Gastroesophageal sphincter (tissue), 3 donors: ENCODE data around the gene BPI.

ENCODE experiments used
- CTCF ChIP-seq, 4 experiments: fragments of 200-600 bp in 2 of 4; fragments of 450-650 bp in 2 of 4; sonication (generic) in 1 of 4; IDR thresholded peaks; one replicate each; pipeline ENCODE4 v1.5.1; 2017 to 2019; ENCODE audit warnings: antibody characterized with exemption in 4 of 4, mild to moderate bottlenecking in 2 of 4, moderate library complexity in 2 of 4
- EP300 ChIP-seq: sonication (generic); formaldehyde crosslinking; IDR thresholded peaks from one replicate; pipeline ENCODE4 v1.6.1; 2017; ENCODE audit warnings: antibody characterized with exemption, mild to moderate bottlenecking
- POLR2A ChIP-seq, 2 donors: fragments of 450-650 bp; IDR thresholded peaks; one replicate each; pipeline ENCODE4 v1.6.1; 2017; ENCODE audit warnings: antibody characterized with exemption in 2 of 2, mild to moderate bottlenecking in 2 of 2, moderate library complexity in 1 of 2
- POLR2AphosphoS5 ChIP-seq: sonication (generic); formaldehyde crosslinking; IDR thresholded peaks from one replicate; pipeline ENCODE4 v1.6.1; 2017; ENCODE audit warnings: antibody characterized with exemption

GRCh38 chr20:38386851-38387250, 82.9 kb downstream of the BPI start:
- no peak for TF ChIP-seq CTCF (IDR thresholded peaks at IDR 0.05)
- TF ChIP-seq POLR2A (IDR thresholded peaks at IDR 0.05) = no peak
- TF ChIP-seq POLR2AphosphoS5 = no peak
- no peak for TF ChIP-seq EP300
